Measurements from ENCODE around the gene C2CD3.

Gene C2CD3

GRCh38 chr11:74004046-74004695 is 166.6 kb downstream of the C2CD3 start:
- no peak overlapping the region for H3K27ac ChIP-seq
- TF ChIP-seq CTCF (conservative IDR thresholded peaks at IDR 0.05), result no peak

GRCh38 chr11:74002832-74003231 is 168.0 kb downstream of the C2CD3 start:
- no peak overlapping the region for H3K27ac ChIP-seq
- no peak for TF ChIP-seq CTCF (conservative IDR thresholded peaks at IDR 0.05)

GRCh38 chr11:74001822-74002286 is 168.9 kb downstream of the C2CD3 start:
- no peak overlapping the region for H3K27ac ChIP-seq
- no peak for TF ChIP-seq CTCF (conservative IDR thresholded peaks at IDR 0.05)

- no peak overlapping the region for H3K27ac ChIP-seq
- TF ChIP-seq CTCF (conservative IDR thresholded peaks at IDR 0.05), result no peak
Measured at GRCh38 chr11:74000307-74001133, 170.3 kb downstream of the C2CD3 start.

- H3K27ac ChIP-seq, result no peak overlapping the region
- no peak for TF ChIP-seq CTCF (conservative IDR thresholded peaks at IDR 0.05)
Measured at GRCh38 chr11:73999581-74000306, 171.1 kb downstream of the C2CD3 start.

- TF ChIP-seq CTCF (conservative IDR thresholded peaks at IDR 0.05), result no peak
- H3K27ac ChIP-seq, result no peak overlapping the region
Measured at GRCh38 chr11:73998846-73999575, 171.8 kb downstream of the C2CD3 start.
